Activated naive CD8-positive, alpha-beta T cell (primary cell): ENCODE measurements around the gene UMODL1.
A peak's percentile ranks its signal among the peaks of the same experiment; 100 is the strongest.

Experiments used
- H3K27ac Mint-ChIP-seq: one replicate; pipeline ENCODE4 v1.8.0; 2021; ENCODE audit warnings: mixed read lengths
- H3K27me3 Mint-ChIP-seq: one replicate; pipeline ENCODE4 v1.8.0; 2021; ENCODE audit warnings: mixed read lengths
- H3K36me3 Mint-ChIP-seq: one replicate; pipeline ENCODE4 v1.8.0; 2021; ENCODE audit warnings: mixed read lengths
- H3K4me1 Mint-ChIP-seq: one replicate; pipeline ENCODE4 v1.8.0; 2021; ENCODE audit warnings: low read depth, mixed read lengths
- H3K4me3 Mint-ChIP-seq: one replicate; pipeline ENCODE4 v1.8.0; 2021; ENCODE audit warnings: mild to moderate bottlenecking, mixed read lengths
- H3K9me3 Mint-ChIP-seq: one replicate; pipeline ENCODE4 v1.8.0; 2021; ENCODE audit warnings: low read depth, mixed read lengths

UMODL1 gene

GRCh38 chr21:42089665-42090310 lies 18.7 kb downstream of the UMODL1 start:
- no peak overlapping the region for H3K4me3 Mint-ChIP-seq
- H3K4me1 Mint-ChIP-seq: peaks cover 21% of the 10 kb centered on the region
- no peaks in the 10 kb centered on the region for H3K9me3 Mint-ChIP-seq
- no peaks in the 10 kb centered on the region for H3K36me3 Mint-ChIP-seq
- H3K27ac Mint-ChIP-seq: no peak overlapping the region
- H3K27me3 Mint-ChIP-seq: no peaks in the 10 kb centered on the region

GRCh38 chr21:42091899-42092508 lies 20.9 kb downstream of the UMODL1 start:
- Mint-ChIP-seq H3K27ac (peak overlapping the region; percentile 55), H3K27me3 (no peaks in the 10 kb centered on the region), H3K36me3 (peaks cover 3% of the 10 kb centered on the region)

GRCh38 chr21:42092771-42093170 lies 21.7 kb downstream of the UMODL1 start:
- peaks cover 3% of the 10 kb centered on the region for H3K36me3 Mint-ChIP-seq
- H3K27me3 Mint-ChIP-seq: no peaks in the 10 kb centered on the region
- H3K9me3 Mint-ChIP-seq: no peaks in the 10 kb centered on the region

More at GRCh38 chr21:42091899-42092508, 20.9 kb downstream of the UMODL1 start:
- Mint-ChIP-seq H3K9me3 (no peaks in the 10 kb centered on the region), H3K4me3 (no peak overlapping the region), H3K4me1 (peaks cover 21% of the 10 kb centered on the region)

GRCh38 chr21:42093186-42093585 lies 22.1 kb downstream of the UMODL1 start:
- Mint-ChIP-seq H3K9me3 (no peaks in the 10 kb centered on the region), H3K36me3 (peaks cover 3% of the 10 kb centered on the region), H3K4me3 (no peak overlapping the region), H3K27ac (no peak overlapping the region), H3K27me3 (no peaks in the 10 kb centered on the region), H3K4me1 (peaks cover 21% of the 10 kb centered on the region)

More at GRCh38 chr21:42092771-42093170, 21.7 kb downstream of the UMODL1 start:
- Mint-ChIP-seq H3K4me1 (peaks cover 21% of the 10 kb centered on the region), H3K27ac (no peak overlapping the region), H3K4me3 (no peak overlapping the region)

GRCh38 chr21:42093991-42094421 lies 22.9 kb downstream of the UMODL1 start:
- Mint-ChIP-seq H3K4me3 (no peak overlapping the region), H3K4me1 (peaks cover 15% of the 10 kb centered on the region), H3K9me3 (no peaks in the 10 kb centered on the region), H3K27me3 (no peaks in the 10 kb centered on the region), H3K36me3 (peaks cover 3% of the 10 kb centered on the region), H3K27ac (no peak overlapping the region)

- peaks cover 7% of the 10 kb centered on the region for H3K4me1 Mint-ChIP-seq
- no peaks in the 10 kb centered on the region for H3K27me3 Mint-ChIP-seq
- no peaks in the 10 kb centered on the region for H3K9me3 Mint-ChIP-seq
- H3K4me3 Mint-ChIP-seq: no peak overlapping the region
- H3K36me3 Mint-ChIP-seq: peaks cover 3% of the 10 kb centered on the region
- H3K27ac Mint-ChIP-seq: no peak overlapping the region
These were observed 23.7 kb downstream of the UMODL1 start for GRCh38 chr21:42094811-42095210.

GRCh38 chr21:42095581-42095980 lies 24.5 kb downstream of the UMODL1 start:
- Mint-ChIP-seq H3K36me3 (peaks cover 3% of the 10 kb centered on the region), H3K27me3 (no peaks in the 10 kb centered on the region), H3K27ac (no peak overlapping the region), H3K4me3 (no peak overlapping the region), H3K9me3 (no peaks in the 10 kb centered on the region), H3K4me1 (peaks cover under 1% of the 10 kb centered on the region)

GRCh38 chr21:42096566-42096965 lies 25.4 kb downstream of the UMODL1 start:
- Mint-ChIP-seq H3K27me3 (no peaks in the 10 kb centered on the region), H3K4me3 (no peak overlapping the region), H3K9me3 (no peaks in the 10 kb centered on the region), H3K4me1 (no peaks in the 10 kb centered on the region), H3K27ac (no peak overlapping the region), H3K36me3 (peaks cover 3% of the 10 kb centered on the region)

GRCh38 chr21:42097274-42097673 lies 26.2 kb downstream of the UMODL1 start:
- no peaks in the 10 kb centered on the region for H3K27me3 Mint-ChIP-seq
- no peak overlapping the region for H3K27ac Mint-ChIP-seq
- H3K4me1 Mint-ChIP-seq: peaks cover 2% of the 10 kb centered on the region
- H3K36me3 Mint-ChIP-seq: peaks cover 3% of the 10 kb centered on the region
- no peak overlapping the region for H3K4me3 Mint-ChIP-seq
- H3K9me3 Mint-ChIP-seq: no peaks in the 10 kb centered on the region

- Mint-ChIP-seq H3K27ac (no peak overlapping the region), H3K27me3 (no peaks in the 10 kb centered on the region), H3K36me3 (peaks cover 3% of the 10 kb centered on the region), H3K9me3 (no peaks in the 10 kb centered on the region), H3K4me1 (peaks cover 6% of the 10 kb centered on the region), H3K4me3 (no peak overlapping the region)
These were observed 26.8 kb downstream of the UMODL1 start for GRCh38 chr21:42097860-42098454.

GRCh38 chr21:42098957-42099505 lies 27.9 kb downstream of the UMODL1 start:
- Mint-ChIP-seq H3K4me1 (peaks cover 6% of the 10 kb centered on the region), H3K4me3 (no peak overlapping the region), H3K27ac (no peak overlapping the region), H3K36me3 (peaks cover 3% of the 10 kb centered on the region), H3K9me3 (no peaks in the 10 kb centered on the region), H3K27me3 (no peaks in the 10 kb centered on the region)

GRCh38 chr21:42101246-42101645 lies 30.1 kb downstream of the UMODL1 start:
- Mint-ChIP-seq H3K4me1 (peaks cover 6% of the 10 kb centered on the region), H3K36me3 (no peaks in the 10 kb centered on the region), H3K4me3 (no peak overlapping the region), H3K27ac (no peak overlapping the region), H3K27me3 (no peaks in the 10 kb centered on the region), H3K9me3 (no peaks in the 10 kb centered on the region)

- no peak overlapping the region for H3K27ac Mint-ChIP-seq
- H3K36me3 Mint-ChIP-seq: no peaks in the 10 kb centered on the region
- no peak overlapping the region for H3K4me3 Mint-ChIP-seq
- peaks cover 7% of the 10 kb centered on the region for H3K4me1 Mint-ChIP-seq
- H3K27me3 Mint-ChIP-seq: no peaks in the 10 kb centered on the region
- H3K9me3 Mint-ChIP-seq: no peaks in the 10 kb centered on the region
These were observed 31.0 kb downstream of the UMODL1 start for GRCh38 chr21:42102076-42102475.

GRCh38 chr21:42102526-42102925 lies 31.4 kb downstream of the UMODL1 start:
- Mint-ChIP-seq H3K36me3 (no peaks in the 10 kb centered on the region), H3K27me3 (no peaks in the 10 kb centered on the region), H3K4me1 (peaks cover 10% of the 10 kb centered on the region), H3K9me3 (no peaks in the 10 kb centered on the region), H3K27ac (no peak overlapping the region), H3K4me3 (no peak overlapping the region)

GRCh38 chr21:42102991-42103390 lies 31.9 kb downstream of the UMODL1 start:
- H3K36me3 Mint-ChIP-seq: no peaks in the 10 kb centered on the region
- no peaks in the 10 kb centered on the region for H3K27me3 Mint-ChIP-seq
- no peak overlapping the region for H3K27ac Mint-ChIP-seq
- H3K4me3 Mint-ChIP-seq: no peak overlapping the region
- H3K4me1 Mint-ChIP-seq: peaks cover 13% of the 10 kb centered on the region
- no peaks in the 10 kb centered on the region for H3K9me3 Mint-ChIP-seq
